HT1080 (cell line): Measurements from ENCODE around the gene ACACB. TPM values are rescaled to one million over a fixed set of nuclear protein-coding genes. Genes with fewer than 3 reads are reported as not detected.
A peak's percentile ranks its signal among the peaks of the same experiment; 100 is the strongest.
"Not testable (repeated sequence)": the region's sequence is repeated elsewhere in the genome, so short reads cannot be mapped to it uniquely, and the experiment has no call there.

Source experiments
- DNase-seq: peaks from one replicate; pipeline ENCODE4 v3.0.0-alpha.2; 2015; ENCODE audit warnings: low read depth
- total RNA-seq: library from RNA; depleted of rRNA; stranded (reverse); fragments of >200 nt; shearing (Covaris generic); gene quantifications from 2 replicates; pipeline ENCODE4 v1.2.3, GENCODE V29; 2014

ACACB gene
- total RNA-seq, 1 experiment from 2014 or later = 1.2 TPM

- DNase-seq = no peak
These were observed 53.9 kb downstream of the ACACB start for GRCh38 chr12:109170324-109170723.

GRCh38 chr12:109172787-109173186, 56.4 kb downstream of the ACACB start:
- not testable (repeated sequence) for DNase-seq

GRCh38 chr12:109173443-109174240, 57.3 kb downstream of the ACACB start:
- no peak for DNase-seq

GRCh38 chr12:109174468-109174867, 58.1 kb downstream of the ACACB start:
- DNase-seq = no peak

GRCh38 chr12:109178532-109178931, 62.1 kb downstream of the ACACB start:
- DNase-seq = no peak

- DNase-seq = no peak
These were observed 63.5 kb downstream of the ACACB start for GRCh38 chr12:109179927-109180326.

- DNase-seq = peak; percentile 51
These were observed 65.9 kb downstream of the ACACB start for GRCh38 chr12:109182041-109182839.

- no peak for DNase-seq
These were observed 69.1 kb downstream of the ACACB start for GRCh38 chr12:109185441-109185840.

GRCh38 chr12:109186993-109187653, 70.7 kb downstream of the ACACB start:
- no peak for DNase-seq

GRCh38 chr12:109188108-109188712, 71.8 kb downstream of the ACACB start:
- no peak for DNase-seq

- DNase-seq = no peak
These were observed 72.9 kb downstream of the ACACB start for GRCh38 chr12:109189291-109189690.

- peak; percentile 79 for DNase-seq
These were observed 75.3 kb downstream of the ACACB start for GRCh38 chr12:109191621-109192250.

GRCh38 chr12:109192358-109192757, 76.0 kb downstream of the ACACB start:
- DNase-seq = peak; percentile 92

- no peak for DNase-seq
These were observed 77.5 kb downstream of the ACACB start for GRCh38 chr12:109193896-109194295.

GRCh38 chr12:109196332-109196731, 79.9 kb downstream of the ACACB start:
- no peak for DNase-seq

GRCh38 chr12:109197327-109197726, 80.9 kb downstream of the ACACB start:
- DNase-seq = peak; percentile 51

- DNase-seq = no peak
These were observed 82.9 kb downstream of the ACACB start for GRCh38 chr12:109199324-109199723.

GRCh38 chr12:109200825-109201495, 84.6 kb downstream of the ACACB start:
- no peak for DNase-seq

- DNase-seq = no peak
These were observed 85.1 kb downstream of the ACACB start for GRCh38 chr12:109201496-109201885.

- DNase-seq = no peak
These were observed 86.4 kb downstream of the ACACB start for GRCh38 chr12:109202770-109203169.

- no peak for DNase-seq
These were observed 87.1 kb downstream of the ACACB start for GRCh38 chr12:109203480-109203879.
